HuH-7.5 (cell line): ENCODE measurements around the gene SH3GL3.

ENCODE experiments used
- DNase-seq: peaks from one replicate; pipeline ENCODE4 v3.0.0; 2011; ENCODE audit warnings: low spot score

Gene SH3GL3

GRCh38 chr15:83569341-83569740 is 122.2 kb downstream of the SH3GL3 start:
- no peak for DNase-seq

GRCh38 chr15:83570756-83571155 is 123.6 kb downstream of the SH3GL3 start:
- no peak for DNase-seq

- no peak for DNase-seq
Observed at GRCh38 chr15:83571820-83572707, 124.9 kb downstream of the SH3GL3 start.

- no peak for DNase-seq
Observed at GRCh38 chr15:83574345-83574744, 127.2 kb downstream of the SH3GL3 start.

GRCh38 chr15:83578691-83579090 is 131.6 kb downstream of the SH3GL3 start:
- no peak for DNase-seq

GRCh38 chr15:83581381-83581780 is 134.2 kb downstream of the SH3GL3 start:
- DNase-seq: no peak

- DNase-seq: no peak
Observed at GRCh38 chr15:83582381-83582780, 135.2 kb downstream of the SH3GL3 start.

GRCh38 chr15:83585601-83586335 is 138.6 kb downstream of the SH3GL3 start:
- no peak for DNase-seq

GRCh38 chr15:83587091-83587490 is 139.9 kb downstream of the SH3GL3 start:
- DNase-seq: no peak

GRCh38 chr15:83588441-83588840 is 141.3 kb downstream of the SH3GL3 start:
- DNase-seq: no peak

GRCh38 chr15:83592370-83593040 is 145.4 kb downstream of the SH3GL3 start:
- DNase-seq: no peak

- DNase-seq: no peak
Observed at GRCh38 chr15:83595191-83595590, 148.1 kb downstream of the SH3GL3 start.

GRCh38 chr15:83598031-83598430 is 150.9 kb downstream of the SH3GL3 start:
- DNase-seq: no peak

GRCh38 chr15:83602021-83602420 is 154.9 kb downstream of the SH3GL3 start:
- no peak for DNase-seq

- DNase-seq: no peak
Observed at GRCh38 chr15:83604549-83604948, 157.4 kb downstream of the SH3GL3 start.

- DNase-seq: no peak
Observed at GRCh38 chr15:83605111-83605945, 158.2 kb downstream of the SH3GL3 start.

- no peak for DNase-seq
Observed at GRCh38 chr15:83610132-83610531, 163.0 kb downstream of the SH3GL3 start.

- DNase-seq: no peak
Observed at GRCh38 chr15:83610901-83611685, 164.0 kb downstream of the SH3GL3 start.

- DNase-seq: no peak
Observed at GRCh38 chr15:83612226-83612625, 165.1 kb downstream of the SH3GL3 start.

GRCh38 chr15:83612898-83613635 is 165.9 kb downstream of the SH3GL3 start:
- DNase-seq: no peak
